ENCODE results near the gene HOXA2. TPM values are rescaled to one million over a fixed set of nuclear protein-coding genes. Genes with fewer than 3 reads are reported as not detected.

The HOXA2 gene
- total RNA-seq, 1 donor from 2014 or later = 0.69 TPM

DNA sequence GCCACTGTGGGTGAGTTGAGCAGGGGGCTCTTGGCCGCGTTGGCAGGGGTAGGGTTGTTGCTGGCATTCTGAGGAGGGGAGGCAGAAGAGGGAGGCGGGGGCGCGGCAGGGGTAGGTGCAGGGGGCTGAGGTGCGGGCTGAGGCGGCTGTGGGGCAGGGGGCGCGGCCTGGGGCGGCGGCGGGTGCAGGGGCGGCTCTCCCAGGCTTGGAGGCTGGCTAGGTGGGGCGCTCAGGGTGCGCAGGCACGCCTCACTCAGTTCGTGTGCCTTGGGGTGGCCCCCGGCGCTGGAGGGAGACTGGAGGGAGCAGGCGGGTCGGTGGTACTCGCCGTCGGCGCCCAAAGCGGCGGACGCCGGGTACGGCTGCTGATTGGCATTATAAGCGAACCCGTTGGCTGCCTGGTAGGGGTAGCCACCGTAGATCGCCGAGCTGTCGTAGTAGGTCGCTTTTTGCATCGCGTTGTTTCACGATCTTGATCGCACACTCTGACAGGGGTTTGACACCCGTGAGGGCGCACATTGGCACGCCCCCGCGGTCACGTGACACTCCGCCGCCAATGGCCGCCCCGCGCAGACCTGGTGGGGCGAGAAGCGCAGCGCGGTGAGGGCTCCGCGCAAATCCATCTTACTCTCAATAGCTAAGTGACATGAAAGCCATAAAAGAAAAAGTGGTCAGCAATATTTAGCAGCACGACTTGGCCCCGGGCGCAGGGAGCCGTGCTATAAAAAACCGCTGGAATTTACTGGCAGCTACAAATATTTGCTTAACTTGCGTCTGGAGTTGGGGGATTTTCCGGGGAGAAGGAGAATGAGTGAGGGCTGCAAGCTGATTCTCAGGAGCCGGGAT, 7.9 kb upstream of the HOXA2 start:
- DNase-seq (ENCODE audit: low read depth) = no peak
- peak overlapping the region; percentile 74 for H3K4me3 ChIP-seq (ENCODE audit: low read depth, low read length)
- TF ChIP-seq CTCF (conservative IDR thresholded peaks at IDR 0.05; ENCODE audit: low read depth, low read length) = no peak

DNA sequence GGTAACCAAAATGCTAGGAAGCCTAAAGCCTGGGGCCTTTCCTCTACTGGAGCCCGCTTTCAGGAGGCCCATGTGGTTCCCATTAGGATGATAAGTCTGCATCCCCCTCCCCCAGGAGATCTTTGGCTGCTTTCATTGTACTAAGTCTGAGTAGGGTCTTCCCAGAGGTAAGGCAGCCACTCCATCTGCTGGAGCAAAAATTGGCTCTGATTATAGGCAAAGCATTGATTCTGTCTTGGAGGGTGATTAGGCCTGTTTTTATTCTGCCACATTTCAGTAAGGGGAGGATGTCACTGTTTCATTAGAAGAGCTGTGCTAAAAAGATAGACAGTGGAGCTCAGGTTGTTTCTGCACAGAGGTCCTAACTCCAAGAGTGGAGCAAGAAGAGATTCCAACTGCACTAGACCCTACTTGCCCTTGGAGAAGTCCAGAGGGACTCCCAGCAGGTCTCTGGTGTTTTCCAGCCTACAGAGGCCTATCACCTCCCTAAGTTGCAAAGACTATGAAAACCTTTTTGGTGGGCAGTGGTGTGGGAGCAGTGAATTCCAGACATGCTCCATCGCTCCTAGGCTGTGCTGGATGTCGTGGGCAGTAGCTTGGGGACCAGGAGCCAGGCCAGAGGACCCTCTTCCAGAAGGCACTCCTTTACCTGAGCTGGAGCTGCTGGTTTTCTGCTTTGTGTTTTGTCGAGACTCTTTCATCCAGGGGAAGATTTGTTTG, 7.1 kb upstream of the HOXA2 start:
- no peak for DNase-seq (ENCODE audit: low read depth)
- TF ChIP-seq CTCF (conservative IDR thresholded peaks at IDR 0.05; ENCODE audit: low read depth, low read length) = no peak
- H3K4me3 ChIP-seq (ENCODE audit: low read depth, low read length) = peak overlapping the region; percentile 5

DNA sequence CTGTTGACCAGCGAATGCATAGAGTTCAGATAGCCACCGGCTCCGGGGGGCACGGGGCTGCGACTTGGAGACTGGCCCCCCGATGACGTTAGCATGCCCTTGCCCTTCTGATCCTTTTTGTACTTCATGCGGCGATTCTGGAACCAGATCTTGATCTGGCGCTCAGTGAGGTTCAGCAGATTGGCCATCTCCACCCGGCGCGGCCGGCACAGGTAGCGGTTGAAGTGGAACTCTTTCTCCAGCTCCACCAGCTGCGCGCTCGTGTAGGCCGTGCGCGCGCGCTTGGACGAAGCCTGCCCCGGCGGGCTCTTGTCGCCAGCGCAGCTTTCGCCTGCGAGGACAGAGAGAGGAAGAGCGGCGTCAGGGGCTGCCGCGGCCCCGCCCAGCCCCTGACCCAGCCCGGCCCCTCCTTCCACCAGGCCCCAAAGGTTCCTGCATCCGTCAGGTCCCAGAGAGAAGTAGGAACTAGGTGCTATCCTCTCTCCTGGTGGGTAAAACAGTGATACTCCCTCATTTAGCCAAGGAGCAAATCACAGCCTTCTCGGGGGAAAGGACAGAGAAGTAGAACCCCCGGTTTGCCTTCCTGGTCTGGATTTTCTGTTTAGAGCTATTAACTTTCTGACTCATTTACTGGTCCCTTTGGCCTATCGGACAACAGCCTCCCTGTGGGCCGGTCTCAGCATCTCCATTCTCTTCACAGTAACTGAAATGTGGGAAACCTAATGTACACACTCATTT, 6.1 kb upstream of the HOXA2 start:
- H3K4me3 ChIP-seq (ENCODE audit: low read depth, low read length) = peak overlapping the region; percentile 35
- DNase-seq (ENCODE audit: low read depth) = no peak
- no peak for TF ChIP-seq CTCF (conservative IDR thresholded peaks at IDR 0.05; ENCODE audit: low read depth, low read length)

GRCh38 chr7:27107391-27108381, 5.2 kb upstream of the HOXA2 start:
- TF ChIP-seq CTCF (conservative IDR thresholded peaks at IDR 0.05; ENCODE audit: low read depth, low read length) = no peak
- no peak for DNase-seq (ENCODE audit: low read depth)
- H3K4me3 ChIP-seq (ENCODE audit: low read depth, low read length) = peak overlapping the region; percentile 35

GRCh38 chr7:27106901-27107240, 4.4 kb upstream of the HOXA2 start:
- TF ChIP-seq CTCF (conservative IDR thresholded peaks at IDR 0.05; ENCODE audit: low read depth, low read length) = no peak
- peak overlapping the region; percentile 35 for H3K4me3 ChIP-seq (ENCODE audit: low read depth, low read length)
- DNase-seq (ENCODE audit: low read depth) = no peak

Measured in epithelial cell of proximal tubule (primary cell).